HCEC 1CT (cell line): Measurements from ENCODE around the gene CHMP2A.
"Not testable (repeated sequence)": the region's sequence is repeated elsewhere in the genome, so short reads cannot be mapped to it uniquely, and the experiment has no call there.

ENCODE experiments used
- DNase-seq: peaks from one replicate; pipeline ENCODE4 v3.0.0-alpha.2; 2017

The CHMP2A gene

DNA sequence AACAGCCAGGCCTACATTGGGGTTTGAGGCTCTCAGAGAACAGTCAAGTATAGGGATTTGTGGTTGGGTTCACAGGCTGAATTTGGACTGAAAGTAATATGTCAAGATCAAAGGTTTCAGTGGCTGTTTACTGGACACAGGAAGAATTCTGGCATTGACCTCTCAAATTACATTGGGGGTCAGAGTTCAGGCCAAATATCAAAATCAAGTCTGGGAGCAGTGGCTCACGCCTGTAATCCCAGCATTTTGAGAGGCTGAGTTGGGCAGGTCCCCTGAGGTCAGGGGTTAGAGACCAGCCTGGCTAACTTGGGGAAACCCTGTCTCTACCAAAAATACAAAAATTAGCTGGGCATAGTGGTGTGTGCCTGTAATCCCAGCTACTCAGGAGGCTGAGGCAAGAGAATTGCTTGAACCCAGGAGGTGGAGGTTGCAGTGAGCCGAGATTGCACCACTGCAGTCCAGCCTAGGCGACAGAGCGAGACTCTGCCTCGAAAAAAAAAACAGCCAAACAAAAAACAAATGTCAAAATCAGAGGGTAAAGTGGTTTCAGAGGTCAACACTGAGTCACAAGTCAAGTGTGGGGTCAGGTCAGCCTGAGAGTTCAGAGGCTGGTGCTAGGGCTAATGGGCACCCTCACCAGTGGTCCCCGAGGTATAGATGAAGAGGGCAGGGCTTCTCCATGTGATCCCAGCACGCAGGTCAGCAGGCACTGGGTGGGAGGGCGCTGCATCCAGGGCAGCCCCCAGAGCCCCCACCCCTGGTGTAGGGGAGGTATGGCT, 44.6 kb downstream of the CHMP2A start:
- DNase-seq: no peak

GRCh38 chr19:58509731-58510083, 45.2 kb downstream of the CHMP2A start:
- DNase-seq: no peak

DNA sequence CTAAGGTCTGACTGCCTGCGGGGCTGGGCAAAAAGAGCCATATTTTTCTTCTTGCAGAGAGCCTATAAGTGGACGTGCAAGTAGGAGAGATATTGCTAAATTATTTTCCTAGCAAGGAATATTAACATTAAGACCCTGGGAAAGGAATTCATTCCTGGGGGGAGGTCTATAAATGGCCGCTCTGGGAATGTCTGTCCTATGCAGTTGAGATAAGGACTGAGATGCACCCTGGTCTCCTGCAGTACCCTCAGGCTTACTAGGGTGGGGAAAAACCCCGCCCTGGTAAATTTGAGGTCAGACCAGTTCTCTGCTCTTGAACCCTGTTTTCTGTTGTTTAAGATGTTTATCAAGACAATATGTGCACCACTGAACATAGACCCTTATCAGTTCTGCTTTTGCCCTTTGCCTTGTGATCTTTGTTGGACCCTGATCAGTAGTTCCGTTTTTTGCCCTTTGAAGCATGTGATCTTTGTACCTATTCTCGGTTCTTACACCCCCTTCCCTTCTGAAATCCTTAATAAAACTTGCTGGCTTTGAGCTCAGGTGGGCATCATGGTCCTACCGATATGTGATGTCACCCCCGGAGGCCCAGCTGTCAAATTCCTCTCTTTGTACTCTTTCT, 47.2 kb downstream of the CHMP2A start:
- DNase-seq: not testable (repeated sequence)
